Astrocyte (in vitro differentiated cells and primary cell): ENCODE measurements around the gene IGSF22. TPM values are rescaled to one million over a fixed set of nuclear protein-coding genes. Genes with fewer than 3 reads are reported as not detected.

ENCODE experiments used
- DNase-seq: peaks from one replicate; pipeline ENCODE4 v3.0.0-alpha.2; 2010; ENCODE audit warnings: low read depth
- FAIRE-seq: peaks from 2 replicates; lab custom pipeline; 2011; peaks lifted over from hg19 to GRCh38; lab: Jason Lieb, UNC
- H2AFZ ChIP-seq: 2 replicates; pipeline ENCODE4 v1.6.0; 2012; ENCODE audit warnings: low read depth, low read length, inconsistent platforms
- H3K27ac ChIP-seq: 2 replicates; pipeline ENCODE4 v1.5.1; 2011; ENCODE audit warnings: low read depth, low read length, inconsistent platforms
- H3K27me3 ChIP-seq: 2 replicates; pipeline ENCODE4 v1.6.0; 2011; ENCODE audit warnings: low read length, inconsistent platforms; ENCODE audit not compliant: insufficient read depth
- H3K36me3 ChIP-seq: 2 replicates; pipeline ENCODE4 v1.5.1; 2011; ENCODE audit warnings: low read length, inconsistent platforms; ENCODE audit not compliant: insufficient read depth
- H3K4me1 ChIP-seq: 2 replicates; pipeline ENCODE4 v1.5.1; 2011; ENCODE audit warnings: low read length, inconsistent platforms; ENCODE audit not compliant: insufficient read depth
- H3K4me2 ChIP-seq: 2 replicates; pipeline ENCODE4 v1.6.0; 2012; ENCODE audit warnings: low read length, inconsistent platforms
- H3K4me3 ChIP-seq: 2 replicates; pipeline ENCODE4 v1.5.1; 2011; ENCODE audit warnings: low read depth, mild to moderate bottlenecking, low read length, inconsistent platforms; ENCODE audit not compliant: insufficient read depth
- H3K79me2 ChIP-seq: 2 replicates; pipeline ENCODE4 v1.6.0; 2012; ENCODE audit warnings: mild to moderate bottlenecking, low read length, inconsistent platforms; ENCODE audit not compliant: insufficient read depth
- H3K9ac ChIP-seq: 2 replicates; pipeline ENCODE4 v1.6.0; 2012; ENCODE audit warnings: mild to moderate bottlenecking, low read length, inconsistent platforms
- H3K9me3 ChIP-seq: 2 replicates; pipeline ENCODE4 v1.5.1; 2012; ENCODE audit warnings: low read depth, mild to moderate bottlenecking, low read length, inconsistent platforms; ENCODE audit not compliant: insufficient read depth
- H4K20me1 ChIP-seq: 2 replicates; pipeline ENCODE4 v1.6.0; 2012; ENCODE audit warnings: low read length, inconsistent platforms; ENCODE audit not compliant: insufficient read depth
- H3K27ac Mint-ChIP-seq: one replicate; pipeline ENCODE4 v1.8.0; 2021; ENCODE audit warnings: mild to moderate bottlenecking, mixed read lengths; ENCODE audit not compliant: unreplicated experiment
- H3K27me3 Mint-ChIP-seq: one replicate; pipeline ENCODE4 v1.8.0; 2021; ENCODE audit warnings: low read depth, mixed read lengths; ENCODE audit not compliant: unreplicated experiment
- H3K36me3 Mint-ChIP-seq: one replicate; pipeline ENCODE4 v1.8.0; 2021; ENCODE audit warnings: low read depth, mixed read lengths; ENCODE audit not compliant: unreplicated experiment
- H3K4me1 Mint-ChIP-seq: one replicate; pipeline ENCODE4 v1.8.0; 2021; ENCODE audit warnings: low read depth, mixed read lengths; ENCODE audit not compliant: unreplicated experiment
- H3K4me3 Mint-ChIP-seq: one replicate; pipeline ENCODE4 v1.8.0; 2021; ENCODE audit warnings: mild to moderate bottlenecking, moderate library complexity, mixed read lengths; ENCODE audit not compliant: unreplicated experiment
- H3K9me3 Mint-ChIP-seq: one replicate; pipeline ENCODE4 v1.8.0; 2021; ENCODE audit warnings: mild to moderate bottlenecking, mixed read lengths; ENCODE audit not compliant: unreplicated experiment
- CTCF ChIP-seq: IDR thresholded peaks from 2 replicates; pipeline ENCODE4 v1.5.1; 2011; ENCODE audit warnings: low read depth, mild to moderate bottlenecking, inconsistent platforms, low read length, moderate library complexity; ENCODE audit not compliant: insufficient read depth
- EZH2 ChIP-seq: IDR thresholded peaks from 2 replicates; pipeline ENCODE4 v1.6.1; 2012; ENCODE audit warnings: mild to moderate bottlenecking, low read length, inconsistent platforms; ENCODE audit not compliant: insufficient read depth
- total RNA-seq: library from RNA; stranded (reverse); gene quantifications from 2 replicates; pipeline ENCODE4 v1.2.1, GENCODE V29; 2021

The IGSF22 gene
- total RNA-seq, 1 donor from 2014 or later: 0.05 TPM

GRCh38 chr11:18706330-18707243 is 19.4 kb downstream of the IGSF22 start:
- peaks cover 67% of the 10 kb centered on the region for H3K27me3 Mint-ChIP-seq
- no peak overlapping the region for H3K27ac ChIP-seq
- no peak for FAIRE-seq

GRCh38 chr11:18705651-18706281 is 20.2 kb downstream of the IGSF22 start:
- peaks cover 12% of the 10 kb centered on the region for H3K36me3 Mint-ChIP-seq
- Histone ChIP-seq H4K20me1 (no peaks in the 10 kb centered on the region), H3K27me3 (peaks cover 20% of the 10 kb centered on the region), H3K4me1 (peaks cover 6% of the 10 kb centered on the region), H3K79me2 (no peaks in the 10 kb centered on the region), H3K9ac (no peak overlapping the region), H3K4me2 (peak overlapping the region; percentile 82), H3K36me3 (no peaks in the 10 kb centered on the region), H2AFZ (peak overlapping the region; percentile 84), H3K27ac (no peak overlapping the region), H3K9me3 (no peaks in the 10 kb centered on the region), H3K4me3 (peak overlapping the region; percentile 37)
- H3K27me3 Mint-ChIP-seq: peaks cover 63% of the 10 kb centered on the region
- no peaks in the 10 kb centered on the region for H3K9me3 Mint-ChIP-seq
- H3K4me1 Mint-ChIP-seq: peaks cover 4% of the 10 kb centered on the region
- FAIRE-seq (no peak), DNase-seq (no peak)
- H3K27ac Mint-ChIP-seq: no peak overlapping the region
- H3K4me3 Mint-ChIP-seq: no peak overlapping the region
- TF ChIP-seq EZH2 (peak; percentile 32), CTCF (no peak)

More at GRCh38 chr11:18706330-18707243, 19.4 kb downstream of the IGSF22 start:
- Mint-ChIP-seq H3K9me3 (no peaks in the 10 kb centered on the region), H3K4me3 (peak overlapping the region; percentile 17), H3K36me3 (peaks cover 7% of the 10 kb centered on the region), H3K4me1 (no peaks in the 10 kb centered on the region), H3K27ac (no peak overlapping the region)
- Histone ChIP-seq H3K9me3 (no peaks in the 10 kb centered on the region), H3K9ac (peak overlapping the region; percentile 35), H2AFZ (peak overlapping the region; percentile 58), H3K4me2 (peak overlapping the region; percentile 76), H3K79me2 (no peaks in the 10 kb centered on the region), H3K4me1 (peaks cover 6% of the 10 kb centered on the region), H3K36me3 (no peaks in the 10 kb centered on the region), H3K4me3 (no peak overlapping the region), H4K20me1 (no peaks in the 10 kb centered on the region), H3K27me3 (peaks cover 20% of the 10 kb centered on the region)
- DNase-seq: no peak
- TF ChIP-seq CTCF (no peak), EZH2 (peak; percentile 50)
